Glutamatergic neuron (in vitro differentiated cells): Measurements from ENCODE around the gene CXCL3. TPM values are rescaled to one million over a fixed set of nuclear protein-coding genes. Genes with fewer than 3 reads are reported as not detected.

ENCODE experiments used
- DNase-seq: peaks from one replicate; pipeline ENCODE4 v3.0.0; 2022
- H3K27ac Mint-ChIP-seq: one replicate; pipeline ENCODE4 v1.8.0; 2020; ENCODE audit warnings: mild to moderate bottlenecking, mixed read lengths, inconsistent platforms; ENCODE audit not compliant: unreplicated experiment
- H3K27me3 Mint-ChIP-seq: one replicate; pipeline ENCODE4 v1.8.0; 2020; ENCODE audit warnings: mild to moderate bottlenecking, moderate library complexity, mixed read lengths, inconsistent platforms; ENCODE audit not compliant: unreplicated experiment
- H3K36me3 Mint-ChIP-seq: one replicate; pipeline ENCODE4 v1.8.0; 2020; ENCODE audit warnings: mild to moderate bottlenecking, mixed read lengths, inconsistent platforms; ENCODE audit not compliant: unreplicated experiment
- H3K4me1 Mint-ChIP-seq: one replicate; pipeline ENCODE4 v1.8.0; 2020; ENCODE audit warnings: mild to moderate bottlenecking, low read depth, mixed read lengths, inconsistent platforms; ENCODE audit not compliant: unreplicated experiment
- H3K4me3 Mint-ChIP-seq: one replicate; pipeline ENCODE4 v1.8.0; 2020; ENCODE audit warnings: mild to moderate bottlenecking, mixed read lengths, inconsistent platforms; ENCODE audit not compliant: unreplicated experiment
- H3K9me3 Mint-ChIP-seq: one replicate; pipeline ENCODE4 v1.8.0; 2020; ENCODE audit warnings: mild to moderate bottlenecking, moderate library complexity, mixed read lengths, inconsistent platforms; ENCODE audit not compliant: unreplicated experiment
- total RNA-seq: library from RNA; stranded (reverse); fragmentation: NEBNext Ultra II Directional; extraction: Animal tissue kit (Norgen Biotek cat#: 25700); gene quantifications from one replicate; pipeline ENCODE4 v1.2.1, GENCODE V29; 2021; ENCODE audit not compliant: unreplicated experiment
- TF ChIP-seq, protein P1 (sequence below): fragments of 200-600 bp; sonication (generic); IDR thresholded peaks from one replicate; pipeline ENCODE4 v1.5.0; 2021; ENCODE audit not compliant: partially characterized antibody, unreplicated experiment

CXCL3 gene
- total RNA-seq, 1 donor from 2014 or later = 0.74 TPM

DNA sequence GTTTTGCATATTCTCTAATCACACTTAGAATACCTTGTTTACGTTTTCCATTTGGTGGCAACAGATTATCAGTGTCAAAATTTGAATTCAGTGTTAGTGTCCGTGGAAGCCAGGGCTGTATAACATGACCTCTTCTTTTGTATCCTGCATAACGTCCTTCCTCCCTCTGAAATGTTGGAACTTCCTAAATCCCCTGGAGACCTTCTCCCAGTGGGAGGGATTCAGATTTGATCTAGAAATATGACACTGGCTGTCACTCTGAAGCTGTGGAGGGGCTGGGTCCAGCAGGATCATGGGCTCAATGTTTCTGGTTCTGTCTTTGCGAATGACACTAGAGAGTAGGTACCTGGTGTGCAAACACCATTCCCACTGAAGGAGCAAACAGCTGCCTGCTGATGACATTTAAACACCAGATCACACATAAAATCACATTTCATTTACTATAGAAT is 850 bp upstream of the CXCL3 start:
- Mint-ChIP-seq H3K4me3 (peak overlapping the region; percentile 89), H3K27me3 (no peaks in the 10 kb centered on the region), H3K27ac (no peak overlapping the region), H3K36me3 (no peaks in the 10 kb centered on the region), H3K9me3 (no peaks in the 10 kb centered on the region), H3K4me1 (peaks cover 2% of the 10 kb centered on the region)
- no peak for DNase-seq
- TF ChIP-seq, protein P1, sequence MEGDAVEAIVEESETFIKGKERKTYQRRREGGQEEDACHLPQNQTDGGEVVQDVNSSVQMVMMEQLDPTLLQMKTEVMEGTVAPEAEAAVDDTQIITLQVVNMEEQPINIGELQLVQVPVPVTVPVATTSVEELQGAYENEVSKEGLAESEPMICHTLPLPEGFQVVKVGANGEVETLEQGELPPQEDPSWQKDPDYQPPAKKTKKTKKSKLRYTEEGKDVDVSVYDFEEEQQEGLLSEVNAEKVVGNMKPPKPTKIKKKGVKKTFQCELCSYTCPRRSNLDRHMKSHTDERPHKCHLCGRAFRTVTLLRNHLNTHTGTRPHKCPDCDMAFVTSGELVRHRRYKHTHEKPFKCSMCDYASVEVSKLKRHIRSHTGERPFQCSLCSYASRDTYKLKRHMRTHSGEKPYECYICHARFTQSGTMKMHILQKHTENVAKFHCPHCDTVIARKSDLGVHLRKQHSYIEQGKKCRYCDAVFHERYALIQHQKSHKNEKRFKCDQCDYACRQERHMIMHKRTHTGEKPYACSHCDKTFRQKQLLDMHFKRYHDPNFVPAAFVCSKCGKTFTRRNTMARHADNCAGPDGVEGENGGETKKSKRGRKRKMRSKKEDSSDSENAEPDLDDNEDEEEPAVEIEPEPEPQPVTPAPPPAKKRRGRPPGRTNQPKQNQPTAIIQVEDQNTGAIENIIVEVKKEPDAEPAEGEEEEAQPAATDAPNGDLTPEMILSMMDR = no peak

DNA sequence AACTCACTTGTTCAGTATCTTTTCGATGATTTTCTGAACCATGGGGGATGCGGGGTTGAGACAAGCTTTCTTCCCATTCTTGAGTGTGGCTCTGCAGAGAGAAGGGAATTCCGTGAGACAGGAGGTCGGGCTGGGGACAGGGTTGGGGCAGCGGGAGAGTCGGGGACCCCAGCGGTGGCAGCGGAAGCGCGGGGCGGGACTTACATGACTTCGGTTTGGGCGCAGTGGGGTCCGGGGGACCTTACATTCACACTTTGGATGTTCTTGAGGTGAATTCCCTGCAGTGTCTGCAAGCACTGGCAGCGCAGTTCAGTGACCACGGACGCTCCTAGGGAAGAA is 434 bp downstream of the CXCL3 start:
- no peaks in the 10 kb centered on the region for H3K27me3 Mint-ChIP-seq
- H3K27ac Mint-ChIP-seq = no peak overlapping the region
- no peaks in the 10 kb centered on the region for H3K9me3 Mint-ChIP-seq

DNA sequence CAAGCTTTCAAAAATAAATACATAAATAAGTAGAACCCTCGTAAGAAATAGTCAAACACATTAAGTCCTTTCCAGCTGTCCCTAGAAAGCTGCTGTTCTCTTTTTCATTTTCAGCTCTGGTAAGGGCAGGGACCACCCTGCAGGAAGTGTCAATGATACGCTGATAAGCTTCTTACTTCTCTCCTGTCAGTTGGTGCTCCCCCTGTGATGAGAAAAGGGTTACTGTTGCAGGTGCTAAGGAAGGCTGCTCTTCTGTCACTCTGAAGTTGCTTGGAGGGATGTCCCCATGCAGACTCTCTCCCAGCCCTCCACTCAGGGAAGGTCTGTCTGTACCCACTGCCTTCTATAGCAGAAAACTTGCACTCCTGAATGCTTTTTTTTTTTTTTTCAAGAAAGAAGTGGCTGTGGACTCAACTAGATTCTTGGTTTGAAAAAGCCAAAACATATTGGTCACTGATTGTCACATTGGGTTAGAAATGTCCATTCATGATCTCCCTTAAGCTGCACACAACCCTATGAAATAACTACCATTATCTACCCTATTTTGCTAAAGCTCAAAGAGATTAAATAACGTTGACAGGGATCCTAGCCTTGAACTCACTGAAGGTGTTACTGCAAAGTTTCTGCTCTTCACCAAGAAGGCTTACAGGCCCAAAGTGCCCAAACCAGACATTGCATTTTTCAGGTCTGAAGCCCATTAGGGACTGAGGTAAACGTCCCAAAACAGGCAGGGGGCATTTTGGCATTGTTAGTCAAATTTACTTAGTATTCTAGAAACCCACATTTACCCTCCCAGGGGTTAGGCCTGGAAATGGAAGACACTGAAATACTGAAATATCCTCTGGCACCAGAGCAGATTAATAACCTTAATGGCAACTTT is 1.2 kb downstream of the CXCL3 start:
- no peak for DNase-seq
- H3K27me3 Mint-ChIP-seq = no peaks in the 10 kb centered on the region
- TF ChIP-seq, protein P1 = no peak
- H3K9me3 Mint-ChIP-seq = no peaks in the 10 kb centered on the region
- peaks cover 2% of the 10 kb centered on the region for H3K4me1 Mint-ChIP-seq
- H3K36me3 Mint-ChIP-seq = no peaks in the 10 kb centered on the region
- no peak overlapping the region for H3K27ac Mint-ChIP-seq
- H3K4me3 Mint-ChIP-seq = peak overlapping the region; percentile 88

More for the DNA sequence above, 434 bp downstream of the CXCL3 start:
- Mint-ChIP-seq H3K4me1 (peaks cover 2% of the 10 kb centered on the region), H3K4me3 (peak overlapping the region; percentile 88), H3K36me3 (no peaks in the 10 kb centered on the region)
- TF ChIP-seq, protein P1 = no peak
- no peak for DNase-seq

DNA sequence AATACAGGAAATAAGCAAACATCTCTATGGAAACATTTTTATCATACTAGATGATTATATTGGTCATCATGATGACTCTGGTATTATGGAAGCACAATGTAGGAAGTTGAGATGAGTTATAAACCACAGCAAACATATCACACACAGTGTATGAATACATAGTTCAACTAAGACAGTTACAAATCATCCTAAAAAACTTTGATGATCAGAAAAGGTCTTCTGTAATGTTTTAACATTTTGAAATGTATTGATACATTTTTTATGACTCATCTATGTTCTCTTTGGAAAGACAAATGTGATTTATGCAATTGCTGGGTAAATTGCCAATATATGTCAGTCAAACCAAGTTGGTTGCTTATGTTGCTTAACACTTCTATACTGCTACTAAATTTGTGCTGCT is 4.8 kb downstream of the CXCL3 start:
- no peak overlapping the region for H3K4me3 Mint-ChIP-seq

DNA sequence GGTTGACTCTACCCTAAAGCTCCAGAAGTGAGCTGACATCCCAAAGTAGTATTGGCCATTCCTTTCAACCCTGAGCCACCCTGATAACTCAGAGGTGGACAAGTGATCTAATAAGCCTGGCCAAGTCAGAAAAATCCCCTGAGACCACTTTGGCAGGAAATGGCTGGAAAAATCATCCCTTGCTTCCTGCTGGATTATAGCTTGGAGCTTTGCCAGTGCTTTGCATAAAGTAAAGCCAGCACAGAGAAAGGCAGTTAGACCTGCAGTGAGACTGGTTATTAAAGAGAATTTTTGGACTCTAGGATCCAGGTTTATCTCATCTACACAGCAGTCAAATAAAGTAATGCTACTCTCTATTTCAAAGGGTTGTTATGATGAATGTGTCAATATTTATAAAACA is 6.4 kb downstream of the CXCL3 start:
- TF ChIP-seq, protein P1 = no peak
- no peaks in the 10 kb centered on the region for H3K36me3 Mint-ChIP-seq
- DNase-seq = no peak
- H3K4me3 Mint-ChIP-seq = no peak overlapping the region
- H3K4me1 Mint-ChIP-seq = no peaks in the 10 kb centered on the region
- no peaks in the 10 kb centered on the region for H3K27me3 Mint-ChIP-seq
- H3K27ac Mint-ChIP-seq = no peak overlapping the region
- no peaks in the 10 kb centered on the region for H3K9me3 Mint-ChIP-seq

More for the DNA sequence above, 4.8 kb downstream of the CXCL3 start:
- Mint-ChIP-seq H3K4me1 (no peaks in the 10 kb centered on the region), H3K36me3 (no peaks in the 10 kb centered on the region), H3K27me3 (no peaks in the 10 kb centered on the region), H3K9me3 (no peaks in the 10 kb centered on the region), H3K27ac (no peak overlapping the region)
- TF ChIP-seq, protein P1 = no peak
- DNase-seq = no peak
